Left cardiac atrium (tissue), 4 donors: Measurements from ENCODE around the gene TAPBP. TPM values are rescaled to one million over a fixed set of nuclear protein-coding genes. Genes with fewer than 3 reads are reported as not detected.

Source experiments
- ATAC-seq, 2 donors: fragments of 200-7000 bp; cut with Tn5 transposase; one replicate each; pipeline ENCODE4 v1.9.1; 2020; ENCODE audit warnings: mild to moderate bottlenecking in 2 of 2, moderate library complexity in 2 of 2
- DNase-seq: peaks from one replicate; pipeline ENCODE4 v3.0.0-alpha.2; 2020
- intact Hi-C, 2 donors: fragments of 100-400 bp; cut with DNase I; formaldehyde crosslinking; loops; one replicate each; pipeline versions ENCODE4 v1.14.1 to v1.15.1; 2022 to 2023
- microRNA-seq, 2 donors: library from miRNA; unstranded; fragments of <30 nt; microRNA quantifications; one replicate each; pipeline ENCODE4 v1.2.0, GENCODE V29; 2020
- total RNA-seq, 2 donors: library from RNA; stranded (reverse); fragmentation: NEBNext Ultra II Directional; extraction: Animal tissue kit (Norgen Biotek cat#: 25700); gene quantifications; one replicate each; pipeline ENCODE4 v1.2.1, GENCODE V29; 2021
- donor health status: DM: no; HTN: yes; CAD: no.
- donor health status: DM: no; HTN: yes; CAD: no; lungs with severe emphysema.
- donor health status: DM: yes; HTN: yes; CAD: no.
- donor health status: Dilated cardiomyopathy.

TAPBP gene
- total RNA-seq, 2 donors from 2014 or later = 74.0 to 80.9 TPM

- no peak for ATAC-seq
- intact Hi-C loops = no loop called here
- DNase-seq = no peak
These were observed 54.8 kb downstream of the TAPBP start for GRCh38 chr6:33259032-33259431.

GRCh38 chr6:33254591-33254990, 59.3 kb downstream of the TAPBP start:
- intact Hi-C loops = no loop called here
- ATAC-seq (no peak), DNase-seq (no peak)

DNA sequence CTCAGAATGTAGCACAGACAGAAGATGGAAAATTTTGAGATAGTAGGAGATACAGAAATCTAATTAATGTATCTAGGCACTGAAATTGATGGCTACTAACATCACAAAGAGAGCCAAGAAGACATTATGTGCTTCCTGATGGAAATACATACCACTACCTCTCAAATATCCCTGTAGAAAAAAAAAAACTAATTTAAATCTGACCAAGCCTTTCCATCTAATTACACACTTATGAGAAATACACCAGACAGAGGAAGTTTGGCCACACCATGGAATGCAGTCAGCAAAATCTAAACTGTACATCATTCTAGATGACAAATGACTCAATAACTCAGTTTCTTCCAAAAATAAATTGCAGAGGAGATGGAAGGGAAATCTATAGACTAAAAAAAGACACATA, 61.1 kb downstream of the TAPBP start:
- intact Hi-C loops = no loop called here
- DNase-seq (no peak), ATAC-seq (no peak)

GRCh38 chr6:33251395-33252012, 62.4 kb downstream of the TAPBP start:
- ATAC-seq = no peak
- intact Hi-C loops = no loop called here
- DNase-seq = no peak

DNA sequence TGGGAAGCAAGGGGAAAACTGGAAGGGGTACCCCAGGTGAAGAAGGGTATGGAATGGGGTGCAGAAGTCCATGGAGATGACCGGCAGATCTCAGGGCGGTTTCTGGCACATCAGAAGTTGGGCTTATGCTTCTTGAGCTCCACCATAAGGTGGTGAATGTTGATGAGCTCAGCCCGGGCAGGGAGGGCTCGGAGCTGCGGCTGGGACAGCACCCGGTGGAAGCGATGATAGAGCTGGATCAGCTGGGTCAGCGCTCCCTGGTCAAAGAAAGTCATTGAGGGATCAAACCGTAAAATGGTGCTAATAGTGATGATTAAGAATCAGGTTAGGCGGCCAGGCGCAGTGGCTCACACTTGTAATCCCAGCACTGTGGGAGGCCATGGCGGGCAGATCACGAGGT, 63.1 kb downstream of the TAPBP start:
- DNase-seq = no peak
- no peak for ATAC-seq
- intact Hi-C loops = no loop called here

DNA sequence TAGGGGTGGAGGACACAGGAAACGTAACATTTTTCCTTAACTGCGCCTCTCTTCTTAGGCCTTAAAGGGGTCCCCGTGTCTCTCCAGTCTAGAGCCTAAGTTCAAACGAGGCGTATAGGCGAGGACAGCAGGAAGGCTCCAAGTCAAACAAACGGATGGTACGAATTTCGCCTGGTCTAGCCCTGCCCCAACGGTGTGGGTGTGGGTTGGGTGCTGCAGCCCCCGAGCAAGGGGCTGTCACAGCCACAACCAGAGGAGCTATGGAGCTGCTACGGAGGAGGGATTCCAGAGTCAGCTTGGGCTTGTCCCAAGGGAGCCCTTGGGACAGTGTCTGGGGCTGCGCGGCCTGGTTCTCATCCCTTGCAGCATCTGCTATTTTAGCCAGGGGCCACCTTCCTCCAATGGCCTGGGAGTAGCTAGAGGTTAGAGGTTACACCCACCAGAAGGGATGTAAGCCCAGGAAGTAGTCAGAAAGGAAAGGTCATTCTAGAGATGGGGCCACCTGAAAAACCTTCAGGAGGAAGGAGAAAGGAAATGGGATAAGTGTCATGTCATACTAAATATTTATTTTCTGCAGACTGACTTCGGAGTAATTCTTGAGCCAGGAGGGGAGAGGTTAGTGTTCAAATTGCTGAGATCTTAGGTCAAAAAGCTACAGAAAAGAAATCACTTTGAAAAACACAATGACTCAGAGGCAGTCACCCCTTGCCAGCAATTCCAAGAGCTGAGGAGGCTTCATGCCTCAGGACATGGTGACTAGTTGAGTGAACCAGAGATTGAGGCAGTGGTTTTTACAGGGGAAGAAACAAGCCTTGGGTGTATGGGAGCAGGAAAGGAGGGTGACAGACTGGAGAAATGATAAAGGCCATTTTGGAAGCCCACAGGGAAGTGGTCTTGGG, 63.9 kb downstream of the TAPBP start:
- intact Hi-C loops = loop anchor here (2.0 to 10.0 kb wide), 5 partner anchors 38 to 355 kb away; no protein-coding TSS in a partner anchor
- DNase-seq (peak; percentile 35), ATAC-seq (peak in 1 of 2 donors; percentile 0)

Small RNA genes lying within 50 kb of the gene (microRNA-seq; reads per million reads assigned to microRNA genes)
- gene MIR6834 (0 reads per million in 2 donors), gene MIR6873 (0 reads per million in 2 donors)

Other genes starting within 250 kb of the TAPBP start
- gene HLA-DPA1, start 240.4 kb downstream of the TAPBP start, total RNA-seq = 10 to 100 TPM; 50.5 to 54.1 TPM
- gene HLA-DPB1, start 238.1 kb downstream of the TAPBP start, total RNA-seq = 10 to 100 TPM; 47.8 to 53.8 TPM
- gene COL11A2, start 121.6 kb downstream of the TAPBP start, total RNA-seq = 1 to 10 TPM in 1 of 2 donors, under 1 TPM in 1; 0.94 to 1.3 TPM
- gene RXRB, start 113.4 kb downstream of the TAPBP start, total RNA-seq = 10 to 100 TPM; 32.5 to 39.5 TPM
- 100 to 1,000 TPM in 1 of 2 donors, 10 to 100 TPM in 1; 80.1 to 132 TPM for gene SLC39A7, start 113.2 kb downstream of the TAPBP start, total RNA-seq
- gene HSD17B8, start 109.4 kb downstream of the TAPBP start, total RNA-seq = 10 to 100 TPM; 13.3 to 14.3 TPM
- 10 to 100 TPM; 29.7 to 30.0 TPM for gene RING1, start 105.6 kb downstream of the TAPBP start, total RNA-seq
- gene VPS52, start 42.2 kb downstream of the TAPBP start, total RNA-seq = 10 to 100 TPM; 25.9 to 33.4 TPM
- gene RPS18, start 42.0 kb downstream of the TAPBP start, total RNA-seq = 1,000 to 10,000 TPM; 1,167 to 1,230 TPM
- 1 to 10 TPM; 7.5 to 9.8 TPM for gene B3GALT4, start 37.0 kb downstream of the TAPBP start, total RNA-seq
- 10 to 100 TPM; 19.0 to 31.6 TPM for gene WDR46, start 24.8 kb downstream of the TAPBP start, total RNA-seq
- gene PFDN6, start 24.5 kb downstream of the TAPBP start, total RNA-seq = 10 to 100 TPM; 43.9 to 47.5 TPM
- 10 to 100 TPM; 48.5 to 54.3 TPM for gene RGL2, start 15.1 kb downstream of the TAPBP start, total RNA-seq
- 10 to 100 TPM; 14.1 to 15.7 TPM for gene ZBTB22, start 3.7 kb upstream of the TAPBP start, total RNA-seq
- gene DAXX, start 8.9 kb upstream of the TAPBP start, total RNA-seq = 10 to 100 TPM; 16.2 to 22.5 TPM
- 1 to 10 TPM in 1 of 2 donors, under 1 TPM in 1; 0.31 to 1.9 TPM for gene KIFC1, start 77.7 kb upstream of the TAPBP start, total RNA-seq
- 10 to 100 TPM; 49.5 to 58.3 TPM for gene PHF1, start 96.9 kb upstream of the TAPBP start, total RNA-seq
- 100 to 1,000 TPM; 114 to 126 TPM for gene CUTA, start 104.0 kb upstream of the TAPBP start, total RNA-seq
- 1 to 10 TPM; 9.0 to 9.8 TPM for gene SYNGAP1, start 106.0 kb upstream of the TAPBP start, total RNA-seq
- 1 to 10 TPM; 4.4 to 5.9 TPM for gene ZBTB9, start 140.5 kb upstream of the TAPBP start, total RNA-seq